GM10266 (cell line): ENCODE data around the gene KIF1B.
A peak's percentile ranks its signal among the peaks of the same experiment; 100 is the strongest.

Experiments
- DNase-seq: peaks from one replicate; pipeline ENCODE4 v3.0.0; 2012; ENCODE audit errors: extremely low spot score
- CTCF ChIP-seq: IDR thresholded peaks from 2 replicates; pipeline ENCODE4 v1.5.1; 2012; ENCODE audit warnings: mild to moderate bottlenecking, low read depth; ENCODE audit not compliant: control insufficient read depth, insufficient read depth; ENCODE audit errors: missing control alignments

The KIF1B gene

DNA sequence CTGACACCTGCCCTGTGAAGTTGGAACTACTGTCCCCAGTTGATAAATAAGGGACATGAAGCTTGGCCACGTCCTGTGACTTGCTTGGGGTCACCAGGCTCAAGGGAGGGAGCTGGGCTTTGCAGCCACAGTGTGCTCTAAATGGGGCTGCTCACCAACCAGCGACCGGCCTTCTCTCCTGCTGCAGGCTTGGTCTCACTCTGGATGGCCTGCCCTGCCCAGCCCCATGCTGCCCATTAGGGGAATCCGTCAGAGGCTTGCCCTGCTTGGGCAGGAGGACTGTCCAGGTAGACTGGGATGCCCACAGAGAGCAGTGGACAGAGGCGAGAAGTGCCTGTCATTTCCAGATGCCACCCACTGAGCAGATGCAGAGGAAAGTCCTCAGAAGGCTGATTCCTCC is 218.6 kb downstream of the KIF1B start:
- TF ChIP-seq CTCF: no peak
- no peak for DNase-seq

GRCh38 chr1:10429868-10430215 is 219.5 kb downstream of the KIF1B start:
- TF ChIP-seq CTCF: no peak
- no peak for DNase-seq

GRCh38 chr1:10430216-10431069 is 220.1 kb downstream of the KIF1B start, which contains the start of gene CENPS:
Gene CENPS, plus strand, starts transcription at chr1:10430433. Its CDS starts 85 bp downstream, at chr1:10430518.
- TF ChIP-seq CTCF: peak; percentile 92
- DNase-seq: peak; percentile 99
